ENCODE measurements around the gene NTM.
A peak's percentile ranks its signal among the peaks of the same experiment; 100 is the strongest.

Gene NTM

DNA sequence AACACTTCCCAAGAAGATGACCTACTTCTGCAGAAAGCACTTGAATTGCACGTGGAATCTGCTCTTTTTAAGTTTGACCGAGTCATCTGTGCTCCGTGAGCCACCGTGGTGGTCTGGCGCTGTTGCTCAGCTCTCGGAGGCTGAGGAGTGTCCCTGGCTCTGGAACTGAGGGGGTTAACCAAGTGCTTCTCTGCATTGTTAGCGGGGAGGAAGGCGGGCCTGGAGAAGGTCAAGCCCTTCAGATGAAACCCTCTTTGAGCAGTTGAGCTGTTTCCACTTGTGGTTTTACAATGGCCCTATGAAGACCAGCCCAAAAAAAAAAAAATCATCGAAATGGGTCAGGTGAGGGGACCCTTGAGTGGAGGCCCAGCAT is 286.4 kb downstream of the NTM start:
- no peak for DNase-seq

DNA sequence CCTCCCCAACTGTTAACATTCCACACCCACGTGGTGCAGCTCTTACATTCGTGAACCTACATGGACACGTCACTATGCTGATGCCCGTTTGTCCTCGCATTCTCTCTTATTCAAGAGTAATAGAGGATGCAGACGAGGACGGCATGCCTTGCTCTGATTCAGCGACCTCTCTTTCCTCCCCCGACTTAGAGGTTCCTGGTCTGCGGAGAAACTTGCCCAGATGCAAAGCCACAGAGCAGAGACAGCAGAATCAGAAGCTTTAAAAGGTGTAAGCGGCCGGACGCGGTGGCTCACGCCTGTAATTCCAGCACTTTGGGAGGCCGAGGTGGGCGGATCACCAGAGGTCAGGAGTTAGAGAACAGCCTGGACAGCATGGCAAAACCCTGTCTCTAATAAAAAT is 288.0 kb downstream of the NTM start:
- DNase-seq, result no peak

DNA sequence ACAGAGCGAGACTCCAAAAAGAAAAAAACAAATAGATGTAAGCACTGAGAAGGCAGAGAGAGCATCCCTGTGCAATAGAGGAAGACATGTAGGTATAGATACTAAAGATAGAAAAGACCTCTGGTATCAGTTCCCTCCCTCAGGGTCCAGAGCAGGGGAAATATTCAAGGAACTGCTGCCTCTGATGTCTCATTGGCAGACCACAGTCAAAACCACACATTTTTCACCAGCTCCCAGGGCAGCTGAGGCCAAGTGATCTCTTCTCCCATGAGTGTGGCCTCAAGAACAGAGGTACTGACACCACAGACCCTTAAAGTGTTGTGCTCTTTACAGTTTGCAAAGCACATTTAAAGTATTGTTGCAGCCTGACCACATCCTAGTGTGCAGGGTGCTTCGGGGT is 288.5 kb downstream of the NTM start:
- no peak for DNase-seq

DNA sequence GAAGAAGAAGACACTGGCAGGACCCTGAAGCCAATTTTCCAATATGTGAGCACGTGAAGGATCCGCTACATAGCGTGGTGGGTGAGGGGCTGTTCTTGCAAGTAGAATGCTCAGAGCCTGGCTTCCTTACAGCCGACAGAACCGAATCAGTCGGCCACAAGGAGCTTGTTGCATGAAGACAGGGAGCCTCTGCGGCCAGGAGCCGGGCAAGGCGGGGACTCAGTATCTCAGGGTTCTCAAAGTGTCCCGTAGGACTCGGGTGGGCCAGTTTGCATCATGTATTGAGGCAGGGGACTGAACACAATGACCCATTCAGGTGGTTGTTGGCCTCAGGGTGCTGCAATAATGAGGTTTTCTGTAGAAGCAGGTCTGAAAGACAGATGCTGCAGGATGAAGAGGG is 289.5 kb downstream of the NTM start:
- DNase-seq, result no peak

DNA sequence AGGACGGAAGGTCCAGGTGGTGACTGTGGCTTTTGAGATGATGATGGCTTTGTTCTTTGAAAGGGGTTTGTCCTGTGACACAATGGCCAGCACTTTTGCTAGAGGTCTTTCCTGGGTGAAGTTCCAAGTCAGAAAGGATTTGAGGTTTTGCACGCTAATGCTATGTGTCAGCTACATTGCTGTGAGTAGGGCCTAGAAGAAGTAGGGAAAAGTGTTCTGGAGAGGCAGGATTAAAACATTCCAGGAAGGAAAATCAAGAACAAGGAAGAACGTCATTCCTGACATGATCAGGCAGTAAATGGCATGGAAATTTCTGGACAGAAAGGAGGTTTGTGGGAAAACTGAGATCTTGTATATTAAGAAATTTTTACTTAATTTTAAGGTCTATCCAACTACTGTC is 290.7 kb downstream of the NTM start:
- DNase-seq, result no peak

DNA sequence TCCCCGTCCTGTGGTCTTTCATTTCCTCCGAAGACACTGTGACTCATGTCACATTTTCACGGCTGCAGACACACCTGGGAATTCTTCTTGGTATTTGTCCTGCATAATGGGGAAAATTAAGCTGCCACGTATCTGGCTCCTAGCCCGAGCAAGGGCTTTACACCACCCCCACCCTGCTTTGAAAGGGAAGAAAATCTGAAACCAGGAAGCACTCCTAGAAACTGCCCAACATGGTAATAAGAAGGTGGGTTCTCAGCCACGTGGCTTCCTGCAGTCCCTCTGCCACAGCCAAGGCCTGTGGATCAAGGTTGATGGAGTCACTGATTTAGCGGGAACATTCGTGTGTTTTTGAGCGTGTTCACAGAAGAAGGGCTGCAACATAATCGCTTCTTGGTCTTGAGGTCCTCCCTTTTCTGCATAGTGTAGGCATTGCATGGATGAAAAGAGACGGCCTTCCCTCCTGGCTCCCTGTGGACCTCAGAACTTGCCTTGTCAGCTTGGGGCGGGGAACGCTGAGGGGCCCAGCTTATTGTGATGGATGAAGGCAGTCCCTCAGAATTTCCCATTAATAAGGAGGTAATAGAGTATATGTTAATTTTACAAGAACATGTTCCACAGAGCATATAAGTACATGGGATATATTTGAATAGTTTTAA is 292.0 kb downstream of the NTM start:
- DNase-seq, result no peak

DNA sequence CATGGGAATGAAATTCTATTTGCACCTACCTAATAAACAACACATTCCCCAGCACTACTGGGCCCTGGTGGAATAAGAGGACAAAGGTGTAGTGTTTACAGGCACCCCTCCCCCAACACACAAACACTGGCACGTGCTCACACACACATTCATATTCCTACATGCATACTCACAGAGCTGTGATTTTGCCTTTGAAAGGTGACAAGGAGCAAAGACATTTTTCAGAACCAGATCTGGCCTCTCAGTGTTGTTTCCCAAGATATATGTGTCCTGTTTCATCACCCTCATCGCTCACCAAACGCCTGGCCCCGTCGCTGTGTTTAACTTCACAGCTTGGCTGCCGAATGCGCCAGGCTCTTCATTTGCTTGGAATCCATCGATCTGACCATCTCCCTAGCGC is 292.6 kb downstream of the NTM start:
- DNase-seq, result no peak

DNA sequence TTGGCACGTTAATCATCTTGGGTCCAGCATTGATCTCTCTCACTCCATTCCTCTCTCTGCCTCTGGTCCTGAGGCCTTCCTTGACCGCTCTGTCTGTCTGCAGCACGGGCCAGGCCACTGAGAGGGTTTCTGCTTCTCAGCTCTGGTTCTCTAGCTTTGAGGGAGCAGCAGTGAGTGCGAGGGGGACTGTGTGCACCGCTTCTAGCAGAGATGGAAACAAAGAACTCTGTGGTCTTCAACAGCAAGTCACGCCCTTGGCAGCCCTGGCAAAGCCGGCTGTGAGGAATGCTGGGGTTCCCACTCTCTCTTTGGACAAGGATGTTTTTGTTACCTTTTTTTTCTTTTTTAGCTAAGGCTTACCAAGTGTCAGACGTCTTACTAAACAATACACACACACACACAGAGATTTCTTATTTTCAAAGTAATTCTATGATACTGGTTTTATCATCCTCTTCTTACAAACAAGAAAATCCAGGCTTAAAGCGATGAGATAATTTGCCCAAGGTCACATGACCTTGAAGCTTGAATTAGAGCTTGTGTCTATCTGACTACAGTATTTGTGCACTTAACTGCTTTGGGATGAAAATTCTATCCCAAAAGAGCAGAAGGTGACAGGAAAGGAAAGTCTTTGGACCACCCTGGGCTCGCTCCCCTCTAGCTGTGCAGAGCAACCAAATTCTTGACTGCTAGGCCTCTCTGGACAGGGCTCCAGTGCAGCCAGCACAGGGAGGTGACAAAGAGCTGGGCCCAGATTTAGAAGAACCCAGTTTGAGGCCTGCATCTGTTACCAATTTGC is 293.2 kb downstream of the NTM start:
- DNase-seq, result no peak

DNA sequence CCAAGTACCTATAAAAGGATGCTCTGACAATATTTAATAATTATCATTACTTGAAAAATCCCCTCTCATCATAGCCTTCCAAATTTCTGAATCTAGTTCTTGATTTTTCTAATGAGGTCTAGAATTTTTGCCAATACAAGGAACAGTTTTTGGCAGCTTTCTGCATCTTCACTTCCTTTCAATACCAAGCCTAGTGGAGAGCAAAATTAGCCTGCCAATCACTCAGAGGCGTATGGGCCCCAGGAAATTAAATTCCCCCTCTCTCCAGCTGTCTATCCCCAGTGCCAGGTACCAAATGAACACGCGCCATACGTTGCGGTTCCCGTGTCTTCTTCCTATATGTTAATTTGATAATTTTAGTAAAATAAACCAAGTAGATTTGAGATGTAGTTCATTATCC is 293.9 kb downstream of the NTM start:
- no peak for DNase-seq

DNA sequence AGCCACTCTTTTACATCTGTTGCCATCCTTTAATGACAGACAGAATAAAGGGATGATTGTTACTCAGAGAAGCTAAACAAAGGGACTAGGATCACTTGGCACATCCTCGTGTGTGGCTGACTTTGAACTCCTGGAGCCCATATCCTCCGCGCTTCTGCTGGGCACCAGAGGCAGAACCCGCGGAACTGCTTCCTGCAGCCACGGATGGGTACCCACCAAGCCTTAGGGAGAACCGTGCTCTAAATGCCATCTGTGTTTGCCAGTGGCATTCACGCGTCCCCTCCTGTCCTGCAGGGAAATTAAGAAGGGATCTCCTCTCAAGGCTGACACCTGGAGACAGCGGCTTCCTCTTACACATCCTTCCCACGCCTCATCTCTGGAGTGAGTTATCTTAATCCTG is 294.4 kb downstream of the NTM start:
- no peak for DNase-seq

DNA sequence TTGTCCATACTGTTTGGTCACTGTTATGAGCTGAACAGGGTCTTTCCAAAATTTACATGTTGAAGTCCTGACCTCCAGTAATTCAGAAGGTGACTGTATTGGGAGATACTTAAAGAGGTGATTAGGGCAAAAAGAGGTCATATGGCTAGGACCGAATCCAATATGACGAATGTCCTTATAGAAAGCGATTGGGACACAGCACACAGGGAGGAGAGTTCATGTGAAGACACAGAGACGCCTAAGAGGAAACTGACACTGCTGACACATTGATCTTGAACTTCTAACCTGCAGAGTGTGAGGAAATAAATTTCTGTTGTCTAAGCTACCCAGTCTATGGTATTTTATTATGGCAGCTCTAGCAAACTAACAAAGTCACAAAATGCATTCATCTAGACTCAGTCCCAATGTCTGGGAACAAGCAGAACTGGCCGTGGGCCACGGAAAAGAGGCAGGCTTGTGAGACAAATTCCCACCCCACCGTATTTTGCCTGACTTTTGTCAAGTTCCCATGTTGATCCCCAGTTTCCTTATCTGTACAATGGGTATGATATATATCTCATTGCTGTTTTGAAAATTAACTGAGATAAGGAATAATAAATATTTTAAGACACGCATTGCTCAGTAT is 295.0 kb downstream of the NTM start:
- DNase-seq, result no peak

DNA sequence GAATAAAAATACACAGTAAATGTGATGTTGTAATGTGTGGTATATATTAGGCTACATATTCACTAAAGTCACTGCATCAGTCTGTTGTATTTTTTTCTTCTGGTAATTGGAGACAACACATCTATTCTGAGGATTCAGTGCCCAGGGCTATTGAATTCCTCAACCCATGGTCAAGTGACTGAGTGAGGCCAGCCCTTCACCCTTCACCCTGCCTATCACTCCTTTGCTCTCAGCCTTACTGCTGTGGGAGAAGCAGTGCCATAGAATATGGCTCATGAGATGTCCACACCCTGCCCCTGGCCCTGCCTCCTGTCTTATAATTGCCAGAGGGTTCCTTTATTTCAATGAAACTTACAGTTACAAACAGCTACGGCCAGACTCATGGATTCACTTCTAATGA is 295.6 kb downstream of the NTM start:
- DNase-seq, result no peak

DNA sequence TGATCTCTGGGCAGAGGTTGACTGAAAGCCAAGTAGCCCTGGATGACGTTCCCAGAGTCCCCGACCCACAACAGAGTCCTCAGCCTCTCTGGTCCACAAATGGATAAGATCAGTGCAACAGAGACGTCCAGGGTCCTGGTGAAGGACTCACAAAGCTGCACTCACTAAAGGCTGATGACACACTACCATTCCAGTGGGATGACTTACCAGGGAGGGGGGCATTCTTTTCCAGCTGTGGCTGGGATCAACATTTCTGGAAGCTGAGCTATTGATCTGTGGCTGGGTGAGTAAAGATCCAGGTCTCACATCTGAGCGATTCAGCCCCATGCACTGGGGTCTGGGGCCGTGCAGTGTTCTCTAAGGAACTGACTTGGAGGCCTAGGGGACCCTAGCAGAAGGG is 296.2 kb downstream of the NTM start:
- DNase-seq, result no peak

DNA sequence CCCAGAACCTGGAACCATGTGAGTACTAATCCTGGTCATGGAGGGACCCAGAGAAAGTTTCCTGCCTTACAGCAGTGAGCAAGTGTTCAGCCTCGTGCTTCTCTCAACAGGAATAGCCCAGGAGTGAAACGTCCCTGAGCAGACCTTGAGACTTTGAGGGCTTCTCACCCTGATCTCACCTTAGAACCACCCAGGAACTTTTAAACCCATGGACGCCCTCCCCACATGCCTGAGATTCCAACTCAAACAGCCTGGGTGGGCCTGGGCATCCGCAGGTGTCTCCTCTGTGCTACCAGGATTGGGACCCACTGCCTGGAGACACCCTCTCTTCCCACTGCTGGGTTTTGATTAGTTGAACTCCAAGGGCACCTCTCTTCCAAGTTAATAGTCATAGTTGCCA is 297.2 kb downstream of the NTM start:
- no peak for DNase-seq

DNA sequence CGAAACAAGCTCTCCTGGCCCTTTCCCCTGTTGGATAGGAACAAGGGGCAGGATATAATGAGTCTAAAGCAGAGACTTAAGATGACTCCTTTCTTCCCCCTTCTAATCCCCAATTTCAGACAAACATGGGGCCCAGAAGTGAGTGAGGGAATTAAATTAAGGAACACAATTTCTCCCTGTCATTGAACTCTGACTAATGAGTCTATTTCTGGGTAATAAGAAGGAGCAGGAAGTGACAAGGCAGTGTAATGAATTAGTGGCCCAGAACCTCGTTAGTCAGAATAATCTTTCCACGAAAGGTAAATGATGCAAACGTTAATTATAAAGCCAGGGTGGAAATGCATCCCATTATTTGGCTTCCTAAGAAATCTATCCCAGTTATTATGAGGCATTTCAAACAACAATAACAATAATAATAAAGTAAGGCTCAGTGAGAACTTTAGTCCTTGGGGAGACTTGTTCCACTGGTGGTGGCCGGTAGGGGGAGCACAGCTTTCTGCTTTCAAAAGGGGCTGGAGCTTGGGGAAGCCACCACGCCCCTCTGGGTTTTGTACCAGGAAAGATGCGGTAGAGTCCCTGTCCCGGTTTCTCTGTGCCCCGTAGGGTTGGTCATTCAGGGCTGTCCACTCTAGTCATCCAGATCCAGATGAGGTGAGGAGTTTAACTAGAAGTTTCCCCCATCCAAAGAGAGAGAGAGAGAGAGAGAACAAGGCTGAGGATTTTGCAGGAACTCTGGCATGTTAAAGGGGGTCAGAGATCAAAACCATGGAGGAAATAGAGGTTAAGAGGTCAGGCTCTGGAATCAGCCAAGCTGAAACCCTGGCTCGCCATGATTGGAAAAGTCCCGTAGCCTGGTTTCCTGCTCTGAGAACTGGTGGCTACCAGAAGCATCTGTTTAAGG is 298.3 kb downstream of the NTM start:
- DNase-seq, result peak; percentile 20

DNA sequence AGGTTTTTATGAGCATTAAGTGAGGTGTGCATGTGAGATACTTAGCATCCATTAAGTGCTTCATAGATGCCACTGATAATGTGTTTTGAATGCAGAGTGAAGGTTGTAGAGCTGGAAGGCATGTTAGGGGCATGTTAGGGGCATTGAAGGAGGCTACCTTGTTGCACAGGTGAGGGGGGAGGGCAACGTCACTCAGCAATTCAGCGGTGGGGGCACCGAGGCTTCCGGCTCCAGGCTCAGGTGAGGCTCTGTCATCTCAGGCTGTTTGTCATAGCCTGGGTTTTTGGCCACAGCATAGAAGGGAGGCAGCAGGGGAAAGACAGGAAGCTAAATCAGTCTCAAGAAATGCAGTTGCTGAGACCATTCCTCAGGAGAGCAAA is 299.0 kb downstream of the NTM start:
- no peak for DNase-seq

DNA sequence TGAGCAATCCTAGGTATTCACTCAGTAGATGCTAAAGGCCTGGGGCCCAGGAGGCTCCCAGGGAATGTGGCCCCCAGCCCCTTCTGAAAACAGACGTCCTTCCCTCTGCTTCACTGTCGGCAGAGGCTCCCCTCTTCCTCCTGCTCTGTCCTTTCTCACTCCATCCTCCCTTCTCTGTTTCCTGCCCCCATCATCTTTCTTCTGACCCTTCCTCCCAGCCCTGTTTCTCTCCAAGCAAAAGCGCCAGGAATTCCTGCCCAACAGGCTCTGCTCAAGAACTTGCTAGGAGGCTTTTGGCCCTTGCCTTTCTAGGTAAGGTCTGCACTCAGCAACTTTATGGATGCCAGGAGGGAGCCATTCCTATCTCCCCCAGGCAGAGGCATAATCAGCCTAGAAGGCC is 300.5 kb downstream of the NTM start:
- no peak for DNase-seq

DNA sequence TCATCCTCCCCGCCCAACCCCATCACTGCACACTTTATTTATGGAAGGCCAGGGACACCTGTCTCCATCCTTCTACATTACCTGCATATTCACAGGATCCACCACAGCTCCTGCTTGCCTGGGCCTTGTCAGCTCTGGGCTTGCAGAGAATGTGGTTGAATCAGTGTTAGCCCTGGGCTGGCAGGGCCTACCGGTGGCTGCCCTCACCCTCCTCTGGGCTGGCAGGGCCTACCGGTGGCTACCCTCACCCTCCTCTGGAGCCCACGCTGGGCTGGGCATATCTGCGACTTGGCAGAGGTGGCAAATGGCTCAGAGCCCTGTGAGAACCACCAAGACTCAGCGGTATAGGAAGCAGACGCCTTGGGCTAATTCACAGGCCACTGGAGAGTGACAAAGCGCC is 300.9 kb downstream of the NTM start:
- DNase-seq, result no peak

DNA sequence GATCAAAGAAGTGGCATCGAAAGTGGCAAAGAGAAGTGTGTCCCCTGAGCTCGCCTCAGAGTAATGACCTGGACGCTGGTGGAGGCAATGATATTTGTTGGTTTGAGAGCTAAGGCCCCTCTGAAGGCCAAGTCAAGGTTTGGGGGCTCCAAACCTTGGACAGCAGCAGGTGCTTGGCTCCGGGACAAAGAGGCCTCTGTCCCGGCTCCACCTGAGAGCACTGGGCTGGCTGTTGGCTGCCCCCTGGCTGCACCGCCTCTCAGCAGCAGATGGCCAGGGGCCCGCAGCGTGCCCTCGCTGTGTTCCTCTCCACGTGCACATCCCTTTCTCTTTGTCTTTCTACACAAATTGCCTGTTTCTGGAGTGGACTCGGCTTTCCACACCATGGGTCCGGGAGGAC is 301.3 kb downstream of the NTM start:
- no peak for DNase-seq

DNA sequence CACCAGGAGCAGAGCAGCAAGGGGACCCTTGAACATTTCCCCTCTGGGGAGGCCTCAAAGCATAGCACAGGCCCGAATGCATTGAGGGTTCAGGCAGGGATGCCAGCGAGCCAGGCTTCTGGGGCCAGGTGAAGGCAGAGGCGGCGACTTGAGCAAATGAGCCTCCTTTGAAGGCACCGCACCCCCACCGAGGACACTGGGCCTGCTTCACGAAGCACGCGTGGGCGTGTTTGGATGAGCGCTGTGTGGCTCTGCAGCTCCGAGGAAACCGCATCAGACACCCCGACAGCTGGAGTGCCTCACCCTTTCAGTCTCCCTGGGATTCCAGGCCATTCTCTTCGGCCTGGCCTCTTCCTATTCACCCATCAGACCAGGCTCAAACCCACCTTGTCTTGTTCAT is 301.8 kb downstream of the NTM start:
- DNase-seq, result no peak

DNA sequence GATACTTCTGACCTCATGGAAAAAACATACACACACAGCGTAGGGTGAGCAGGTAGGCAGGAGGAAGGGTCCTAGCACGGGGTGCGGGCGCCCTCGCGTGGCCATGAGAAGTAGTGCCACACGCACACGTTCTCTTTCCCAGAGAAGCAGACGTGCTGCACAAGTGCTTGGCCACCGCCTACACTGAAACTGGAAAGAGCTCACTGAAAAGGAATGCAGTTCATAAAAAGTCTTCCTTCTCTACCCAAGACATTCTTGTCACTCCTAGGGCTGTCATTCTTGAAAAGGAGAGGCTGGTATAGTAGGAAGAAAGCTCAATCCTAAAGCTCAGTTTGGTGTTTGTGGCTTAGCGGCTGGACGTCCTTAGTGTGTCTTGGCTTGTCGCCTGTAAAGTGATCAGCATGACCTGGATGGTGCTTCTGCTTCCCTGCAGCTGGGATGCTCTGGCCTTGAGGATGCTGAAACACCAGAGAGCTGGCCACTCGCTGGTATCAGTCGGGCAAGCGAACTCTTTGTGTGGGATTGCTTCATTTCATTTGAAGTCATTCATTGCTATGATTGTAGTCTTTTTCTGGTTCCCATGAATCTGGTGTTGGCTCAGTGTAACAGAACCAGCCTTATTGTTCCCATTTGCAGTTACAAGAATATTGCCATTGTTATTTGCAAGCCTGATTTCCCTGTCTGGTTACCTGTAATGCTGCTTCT is 303.8 kb downstream of the NTM start:
- no peak for DNase-seq

DNA sequence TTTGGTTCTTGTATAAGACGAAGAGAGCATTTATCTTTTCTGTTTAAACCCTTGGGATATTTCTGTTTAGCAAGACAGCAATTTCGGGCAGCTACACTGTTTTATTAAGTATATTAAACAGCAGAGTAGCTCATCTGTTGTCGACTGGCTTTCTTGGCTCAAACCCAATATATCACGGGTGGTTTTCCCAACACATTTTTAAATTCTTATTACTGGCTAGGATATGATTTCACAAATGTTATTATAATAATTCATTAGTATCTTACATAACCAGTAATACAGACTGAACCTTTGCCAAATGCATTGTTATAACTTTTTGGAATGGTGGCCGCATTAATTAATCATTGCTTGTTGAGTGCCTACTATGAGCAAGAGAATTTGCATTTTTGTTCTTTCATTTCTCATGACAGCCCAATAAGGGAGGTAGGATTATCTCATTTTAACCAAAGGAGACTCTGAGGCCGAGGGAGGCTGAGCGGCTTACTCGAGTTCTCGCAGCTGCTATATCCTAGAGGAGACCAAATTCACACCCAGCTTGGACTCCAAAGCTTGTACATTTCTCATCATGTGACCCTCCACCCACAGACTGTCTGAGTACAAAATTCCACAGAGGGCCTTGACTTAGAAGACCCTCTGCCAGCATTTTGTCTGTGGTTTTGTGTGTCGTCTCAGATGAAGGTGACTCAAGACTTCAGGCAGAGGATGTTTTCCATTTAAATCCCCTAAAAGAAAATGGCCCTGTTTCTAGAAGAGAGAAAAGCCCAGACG is 304.9 kb downstream of the NTM start:
- no peak for DNase-seq

Measured in activated T-cell treated with anti-CD3 and anti-CD28 coated beads, Interleukin-2, amount 50 U/mL, for 1 hour (primary cell).